Fibroblast of lung (primary cell): ENCODE measurements around the gene ERCC1. TPM values are rescaled to one million over a fixed set of nuclear protein-coding genes. Genes with fewer than 3 reads are reported as not detected.

ENCODE experiments used
- DNase-seq, 2 donors: peaks; one replicate each; pipeline versions ENCODE4 v3.0.0 to v3.0.0-alpha.2; 2010; ENCODE audit warnings: low read depth in 2 of 2
- H2AFZ ChIP-seq: 2 replicates; pipeline ENCODE4 v1.5.1; 2012; ENCODE audit warnings: low read length, control low read depth, inconsistent platforms
- H3K27ac ChIP-seq: 2 replicates; pipeline ENCODE4 v1.5.1; 2011; ENCODE audit warnings: low read length, control low read depth; ENCODE audit not compliant: insufficient read depth
- H3K27me3 ChIP-seq: 2 replicates; pipeline ENCODE4 v1.5.1; 2011; ENCODE audit warnings: mild to moderate bottlenecking, low read length; ENCODE audit not compliant: control insufficient read depth, insufficient read depth
- H3K36me3 ChIP-seq: 2 replicates; pipeline ENCODE4 v1.5.1; 2011; ENCODE audit warnings: low read length; ENCODE audit not compliant: control insufficient read depth, insufficient read depth
- H3K4me1 ChIP-seq: 2 replicates; pipeline ENCODE4 v1.5.1; 2011; ENCODE audit warnings: low read length; ENCODE audit not compliant: control insufficient read depth, insufficient read depth; ENCODE audit errors: extremely low read depth
- H3K4me2 ChIP-seq: 2 replicates; pipeline ENCODE4 v1.5.1; 2011; ENCODE audit warnings: low read length, control low read depth; ENCODE audit not compliant: insufficient read depth; ENCODE audit errors: extremely low read depth
- H3K4me3 ChIP-seq, 4 experiments: fragments of 200-600 bp in 1 of 4; sonication (generic) in 1 of 4; replicated peaks in 1 of 4; 2 replicates each; pipeline ENCODE4 v1.5.1; 2011 to 2016; ENCODE audit warnings: low read length in 4 of 4, low read depth in 3 of 4, mild to moderate bottlenecking in 3 of 4, control low read depth in 2 of 4, inconsistent platforms in 1 of 4, mixed read lengths in 1 of 4; ENCODE audit not compliant: insufficient read depth in 1 of 4; ENCODE audit errors: control extremely low read depth in 1 of 4
- H3K79me2 ChIP-seq: 2 replicates; pipeline ENCODE4 v1.5.1; 2012; ENCODE audit warnings: mild to moderate bottlenecking, low read length, inconsistent platforms; ENCODE audit not compliant: control insufficient read depth, insufficient read depth
- H3K9ac ChIP-seq: 2 replicates; pipeline ENCODE4 v1.5.1; 2011; ENCODE audit warnings: mild to moderate bottlenecking, low read length, control low read depth; ENCODE audit not compliant: insufficient read depth
- H3K9me3 ChIP-seq: 2 replicates; pipeline ENCODE4 v1.5.1; 2012; ENCODE audit warnings: low read depth, low read length; ENCODE audit not compliant: control insufficient read depth, insufficient read depth
- H4K20me1 ChIP-seq: 2 replicates; pipeline ENCODE4 v1.5.1; 2011; ENCODE audit warnings: low read length; ENCODE audit not compliant: control insufficient read depth, insufficient read depth; ENCODE audit errors: extremely low read depth
- EZH2 ChIP-seq: IDR thresholded peaks from 2 replicates; pipeline ENCODE4 v1.5.1; 2012; ENCODE audit warnings: low read length, control low read depth, mild to moderate bottlenecking; ENCODE audit errors: missing control alignments
- polyA plus RNA-seq, 2 donors: library from polyadenylated mRNA; depleted of rRNA in 1 of 2; stranded (reverse) in 1 of 2; unstranded in 1 of 2; fragments of >200 nt; gene quantifications; 2 replicates each; pipeline ENCODE4 v1.2.1, GENCODE V29; 2011 to 2012; ENCODE audit warnings: missing spikeins in 1 of 2
- total RNA-seq: library from RNA; depleted of rRNA; stranded (reverse); fragments of >200 nt; gene quantifications from 2 replicates; pipeline ENCODE4 v1.2.1, GENCODE V29; 2014
- TF ChIP-seq, protein P1 (sequence below), 2 donors: IDR thresholded peaks in 1 of 2; conservative IDR thresholded peaks in 1 of 2; 1 replicate in 1 of 2; 2 replicates in 1 of 2; pipeline ENCODE4 v1.5.1; 2011 to 2012; ENCODE audit warnings: low read length in 2 of 2, control low read depth in 1 of 2, inconsistent platforms in 1 of 2, low read depth in 1 of 2, mild to moderate bottlenecking in 1 of 2

The ERCC1 gene
- total and polyA plus RNA-seq, 2 donors (not counting 1 experiment from before 2014, with no cell fraction given), result 49.3 to 81.1 TPM

- Histone ChIP-seq H3K9ac (peak overlapping the region; percentile 90), H3K27ac (peak overlapping the region; percentile 87), H3K79me2 (no peaks in the 10 kb centered on the region), H4K20me1 (no peaks in the 10 kb centered on the region), H3K4me3 (peak overlapping the region; percentile 38 to 68 (median 48)), H3K4me1 (peaks cover 17% of the 10 kb centered on the region), H3K9me3 (no peaks in the 10 kb centered on the region), H3K4me2 (peak overlapping the region; percentile 76), H3K36me3 (no peaks in the 10 kb centered on the region), H3K27me3 (no peaks in the 10 kb centered on the region), H2AFZ (peak overlapping the region; percentile 63)
- TF ChIP-seq, protein P1, sequence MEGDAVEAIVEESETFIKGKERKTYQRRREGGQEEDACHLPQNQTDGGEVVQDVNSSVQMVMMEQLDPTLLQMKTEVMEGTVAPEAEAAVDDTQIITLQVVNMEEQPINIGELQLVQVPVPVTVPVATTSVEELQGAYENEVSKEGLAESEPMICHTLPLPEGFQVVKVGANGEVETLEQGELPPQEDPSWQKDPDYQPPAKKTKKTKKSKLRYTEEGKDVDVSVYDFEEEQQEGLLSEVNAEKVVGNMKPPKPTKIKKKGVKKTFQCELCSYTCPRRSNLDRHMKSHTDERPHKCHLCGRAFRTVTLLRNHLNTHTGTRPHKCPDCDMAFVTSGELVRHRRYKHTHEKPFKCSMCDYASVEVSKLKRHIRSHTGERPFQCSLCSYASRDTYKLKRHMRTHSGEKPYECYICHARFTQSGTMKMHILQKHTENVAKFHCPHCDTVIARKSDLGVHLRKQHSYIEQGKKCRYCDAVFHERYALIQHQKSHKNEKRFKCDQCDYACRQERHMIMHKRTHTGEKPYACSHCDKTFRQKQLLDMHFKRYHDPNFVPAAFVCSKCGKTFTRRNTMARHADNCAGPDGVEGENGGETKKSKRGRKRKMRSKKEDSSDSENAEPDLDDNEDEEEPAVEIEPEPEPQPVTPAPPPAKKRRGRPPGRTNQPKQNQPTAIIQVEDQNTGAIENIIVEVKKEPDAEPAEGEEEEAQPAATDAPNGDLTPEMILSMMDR (conservative IDR thresholded peaks at IDR 0.05 in 1 of 2, IDR thresholded peaks at IDR 0.05 in 1 of 2; ENCODE audit: low read depth in 1 of 2, low read length in 2 of 2), result no peak
- TF ChIP-seq EZH2, result no peak
- DNase-seq, result no peak
Measured at GRCh38 chr19:45440259-45440638, 16.5 kb upstream of the ERCC1 start.

- Histone ChIP-seq H3K79me2 (no peaks in the 10 kb centered on the region), H3K4me3 (peak overlapping the region; percentile 38 to 68 (median 48))
- DNase-seq, result peak; percentile 74 to 78
Measured at GRCh38 chr19:45439569-45440258, 16.0 kb upstream of the ERCC1 start.

DNA sequence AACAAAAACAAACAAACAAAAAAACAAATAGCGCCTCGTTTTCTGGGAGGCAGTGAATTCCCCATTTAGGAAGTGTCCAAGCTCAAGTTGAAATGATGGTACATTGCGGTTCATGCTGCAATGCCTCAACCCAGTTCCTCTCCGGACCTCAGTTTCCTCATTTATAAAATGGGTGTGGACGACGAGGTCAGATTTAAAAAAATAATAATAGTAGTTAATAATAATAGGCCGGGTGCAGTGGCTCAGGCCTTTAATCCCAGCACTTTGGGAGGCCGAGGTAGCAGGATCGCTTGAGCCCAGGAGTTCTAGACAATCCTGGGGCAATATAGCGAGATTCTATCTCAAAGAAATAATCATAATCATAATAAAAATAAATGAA, 15.5 kb upstream of the ERCC1 start:
- no peaks in the 10 kb centered on the region for H3K27me3 ChIP-seq
- no peaks in the 10 kb centered on the region for H4K20me1 ChIP-seq
- peak overlapping the region; percentile 87 for H3K27ac ChIP-seq
- peak overlapping the region; percentile 90 for H3K9ac ChIP-seq
- H2AFZ ChIP-seq, result no peak overlapping the region
- no peaks in the 10 kb centered on the region for H3K9me3 ChIP-seq
- H3K4me1 ChIP-seq, result peaks cover 11% of the 10 kb centered on the region
- H3K36me3 ChIP-seq, result no peaks in the 10 kb centered on the region
- no peak for DNase-seq
- TF ChIP-seq, protein P1 (conservative IDR thresholded peaks at IDR 0.05 in 1 of 2, IDR thresholded peaks at IDR 0.05 in 1 of 2; ENCODE audit: low read depth in 1 of 2, low read length in 2 of 2), result no peak
- TF ChIP-seq EZH2, result no peak
- no peaks in the 10 kb centered on the region for H3K79me2 ChIP-seq
- peak overlapping the region; percentile 27 for H3K4me2 ChIP-seq
- H3K4me3 ChIP-seq, result peak overlapping the region in 3 of 4 experiments; percentile 38 to 68 (median 40)

More at GRCh38 chr19:45439569-45440258, 16.0 kb upstream of the ERCC1 start:
- TF ChIP-seq, protein P1 (conservative IDR thresholded peaks at IDR 0.05 in 1 of 2, IDR thresholded peaks at IDR 0.05 in 1 of 2; ENCODE audit: low read depth in 1 of 2, low read length in 2 of 2), result peak; percentile 78 to 93
- no peak for TF ChIP-seq EZH2
- H3K27ac ChIP-seq, result peak overlapping the region; percentile 87
- peaks cover 16% of the 10 kb centered on the region for H3K4me1 ChIP-seq
- H3K36me3 ChIP-seq, result no peaks in the 10 kb centered on the region
- no peaks in the 10 kb centered on the region for H4K20me1 ChIP-seq
- H2AFZ ChIP-seq, result peak overlapping the region; percentile 63
- H3K27me3 ChIP-seq, result no peaks in the 10 kb centered on the region
- H3K9ac ChIP-seq, result peak overlapping the region; percentile 90
- peak overlapping the region; percentile 76 for H3K4me2 ChIP-seq
- no peaks in the 10 kb centered on the region for H3K9me3 ChIP-seq
